ENCODE data around the gene CTPS1.
A peak's percentile ranks its signal among the peaks of the same experiment; 100 is the strongest.

CTPS1 gene

GRCh38 chr1:40979241-40980067 is at the start of gene CTPS1:
Gene CTPS1, plus strand, starts transcription at chr1:40979696. Its CDS starts 3,595 bp downstream, at chr1:40983291.
- peak; percentile 89 to 94 for DNase-seq (ENCODE audit: low read depth in 2 of 2)

GRCh38 chr1:40930174-40930964 is 49.1 kb upstream of the CTPS1 start:
- no peak for DNase-seq (ENCODE audit: low read depth in 2 of 2)

GRCh38 chr1:40931601-40932000 is 47.9 kb upstream of the CTPS1 start:
- no peak for DNase-seq (ENCODE audit: low read depth in 2 of 2)

GRCh38 chr1:40932006-40932405 is 47.5 kb upstream of the CTPS1 start:
- no peak for DNase-seq (ENCODE audit: low read depth in 2 of 2)

- DNase-seq (ENCODE audit: low read depth in 2 of 2): no peak
Observed at GRCh38 chr1:40936931-40937339, 42.6 kb upstream of the CTPS1 start.

GRCh38 chr1:40938393-40938792 is 41.1 kb upstream of the CTPS1 start:
- no peak for DNase-seq (ENCODE audit: low read depth in 2 of 2)

- no peak for DNase-seq (ENCODE audit: low read depth in 2 of 2)
Observed at GRCh38 chr1:40939320-40940059, 40.0 kb upstream of the CTPS1 start.

GRCh38 chr1:40944326-40944725 is 35.2 kb upstream of the CTPS1 start:
- no peak for DNase-seq (ENCODE audit: low read depth in 2 of 2)

GRCh38 chr1:40944841-40945430 is 34.6 kb upstream of the CTPS1 start:
- no peak for DNase-seq (ENCODE audit: low read depth in 2 of 2)

GRCh38 chr1:40945491-40945973 is 34.0 kb upstream of the CTPS1 start:
- no peak for DNase-seq (ENCODE audit: low read depth in 2 of 2)

GRCh38 chr1:40948741-40949443 is 30.6 kb upstream of the CTPS1 start:
- no peak for DNase-seq (ENCODE audit: low read depth in 2 of 2)

- no peak for DNase-seq (ENCODE audit: low read depth in 2 of 2)
Observed at GRCh38 chr1:40949563-40949962, 29.9 kb upstream of the CTPS1 start.

GRCh38 chr1:40951943-40952743 is 27.4 kb upstream of the CTPS1 start:
- DNase-seq (ENCODE audit: low read depth in 2 of 2): peak in 1 of 2 donors; percentile 13

- no peak for DNase-seq (ENCODE audit: low read depth in 2 of 2)
Observed at GRCh38 chr1:40952744-40953315, 26.7 kb upstream of the CTPS1 start.

- DNase-seq (ENCODE audit: low read depth in 2 of 2): no peak
Observed at GRCh38 chr1:40954626-40955025, 24.9 kb upstream of the CTPS1 start.

- DNase-seq (ENCODE audit: low read depth in 2 of 2): no peak
Observed at GRCh38 chr1:40955266-40955665, 24.2 kb upstream of the CTPS1 start.

- DNase-seq (ENCODE audit: low read depth in 2 of 2): no peak
Observed at GRCh38 chr1:40956407-40956806, 23.1 kb upstream of the CTPS1 start.

GRCh38 chr1:40958210-40958609 is 21.3 kb upstream of the CTPS1 start:
- no peak for DNase-seq (ENCODE audit: low read depth in 2 of 2)

- DNase-seq (ENCODE audit: low read depth in 2 of 2): no peak
Observed at GRCh38 chr1:40965531-40965930, 14.0 kb upstream of the CTPS1 start.

- DNase-seq (ENCODE audit: low read depth in 2 of 2): no peak
Observed at GRCh38 chr1:40966417-40966816, 13.1 kb upstream of the CTPS1 start.

All from stimulated activated CD8-positive, alpha-beta memory T cell treated with anti-CD3 and anti-CD28 coated beads, Interleukin-15, amount 100 ng/mL, for 4 hours (primary cell).